AG20443 (cell line): ENCODE data around the gene MYH16.
"Not testable (repeated sequence)": the region's sequence is repeated elsewhere in the genome, so short reads cannot be mapped to it uniquely, and the experiment has no call there.

Experiments used
- DNase-seq: peaks from one replicate; pipeline ENCODE4 v3.0.0; 2012; ENCODE audit warnings: low spot score, mixed read lengths

The MYH16 gene

DNA sequence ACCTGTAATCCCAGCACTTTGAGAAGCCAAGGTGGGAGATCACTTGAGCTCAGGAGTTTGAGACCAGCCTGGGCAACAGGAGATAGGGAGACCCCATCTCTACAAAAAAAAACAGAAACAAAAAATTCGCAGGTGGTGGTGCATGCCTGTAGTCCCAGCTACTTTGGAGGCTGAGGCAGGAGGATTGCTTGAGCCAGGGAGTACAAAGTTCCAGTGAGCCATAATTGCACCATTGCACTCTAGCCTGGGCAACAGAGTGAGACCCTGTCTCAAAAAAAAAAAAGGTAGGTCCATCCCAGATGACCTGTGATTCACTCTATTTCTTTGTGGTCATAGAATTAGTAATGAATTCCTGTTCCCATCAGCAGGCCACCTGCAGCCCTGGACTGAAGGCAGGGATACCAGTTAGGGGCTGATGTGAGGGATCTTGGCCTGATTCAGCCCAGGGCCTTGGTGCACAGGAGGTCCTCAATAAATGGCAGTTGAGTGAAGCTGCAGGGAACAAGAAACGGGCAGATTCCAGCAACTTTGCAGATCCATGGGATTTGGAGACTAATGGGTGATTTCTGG, at the start of gene MYH16:
Gene MYH16, plus strand, starts transcription at position 364 of the 570 bp plus-strand sequence.
- no peak for DNase-seq

GRCh38 chr7:99224263-99224898, 48.3 kb upstream of the MYH16 start:
- peak; percentile 33 for DNase-seq

- no peak for DNase-seq
Observed at GRCh38 chr7:99224899-99225265, 47.8 kb upstream of the MYH16 start.

- no peak for DNase-seq
Observed at GRCh38 chr7:99229234-99229633, 43.4 kb upstream of the MYH16 start.

GRCh38 chr7:99232082-99232770, 40.4 kb upstream of the MYH16 start:
- no peak for DNase-seq

DNA sequence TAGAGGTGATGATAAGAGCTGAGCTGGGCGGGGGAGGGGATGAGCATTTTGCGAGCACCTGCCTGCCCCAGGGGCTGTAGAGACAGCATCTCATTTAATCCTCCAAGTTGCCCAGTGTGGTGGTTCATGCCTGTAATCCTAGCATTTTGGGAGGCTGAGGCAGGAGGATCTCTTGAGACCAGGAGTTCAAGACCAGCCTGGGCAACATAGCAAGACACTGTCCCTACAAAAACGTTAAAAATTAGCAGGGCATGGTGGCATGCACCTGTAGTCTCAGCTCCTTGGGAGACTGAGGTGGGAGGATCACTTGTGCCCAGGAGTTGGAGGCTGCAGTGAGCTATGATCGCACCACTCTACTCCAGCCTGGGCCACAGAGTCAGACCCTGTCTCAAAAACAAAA, 39.7 kb upstream of the MYH16 start:
- DNase-seq: not testable (repeated sequence)

DNA sequence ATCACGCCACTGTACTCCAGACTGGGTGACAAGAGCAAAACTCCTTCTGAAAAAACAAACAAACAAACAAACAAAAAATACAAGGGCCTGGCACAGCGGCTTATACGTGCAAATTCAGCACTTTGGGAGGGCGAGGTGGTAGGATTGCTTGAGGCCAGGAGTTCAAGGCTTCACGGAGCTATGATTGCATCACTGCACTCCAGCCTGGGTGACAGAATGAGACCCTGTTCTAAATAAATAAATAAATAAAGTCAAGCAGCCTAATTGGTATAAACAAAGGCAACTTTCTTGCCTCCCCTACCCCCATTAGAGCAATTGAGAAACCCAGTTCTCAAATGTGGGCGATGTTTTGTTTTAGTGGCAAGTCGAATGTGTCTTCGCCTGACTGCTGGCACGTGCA, 38.5 kb upstream of the MYH16 start:
- no peak for DNase-seq

DNA sequence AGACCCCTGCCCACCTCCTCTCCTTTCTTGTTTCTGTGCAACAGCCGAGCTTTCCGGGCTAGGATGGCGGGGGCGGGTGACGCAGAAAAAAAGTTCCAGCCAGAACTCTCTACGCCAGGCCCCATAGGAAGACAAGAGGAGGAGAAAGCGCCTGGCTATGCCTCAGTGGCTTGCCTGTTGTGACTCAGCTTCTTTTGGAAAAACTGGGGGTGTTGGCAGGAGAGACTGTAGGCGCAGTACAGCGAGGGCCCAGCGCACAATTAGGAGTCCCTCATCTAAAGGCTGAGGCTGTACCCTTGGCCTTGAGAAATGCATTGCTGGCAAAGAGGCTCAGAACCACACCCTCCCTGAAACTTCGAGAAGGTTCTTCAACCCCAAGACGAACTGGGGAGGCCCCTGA, 36.7 kb upstream of the MYH16 start:
- no peak for DNase-seq

- not testable (repeated sequence) for DNase-seq
Observed at GRCh38 chr7:99237876-99238275, 34.8 kb upstream of the MYH16 start.

GRCh38 chr7:99238558-99239341, 33.9 kb upstream of the MYH16 start:
- DNase-seq: no peak

- DNase-seq: no peak
Observed at GRCh38 chr7:99242682-99243081, 30.0 kb upstream of the MYH16 start.

- no peak for DNase-seq
Observed at GRCh38 chr7:99243751-99244337, 28.8 kb upstream of the MYH16 start.

- peak; percentile 79 for DNase-seq
Observed at GRCh38 chr7:99244939-99245338, 27.7 kb upstream of the MYH16 start.

DNA sequence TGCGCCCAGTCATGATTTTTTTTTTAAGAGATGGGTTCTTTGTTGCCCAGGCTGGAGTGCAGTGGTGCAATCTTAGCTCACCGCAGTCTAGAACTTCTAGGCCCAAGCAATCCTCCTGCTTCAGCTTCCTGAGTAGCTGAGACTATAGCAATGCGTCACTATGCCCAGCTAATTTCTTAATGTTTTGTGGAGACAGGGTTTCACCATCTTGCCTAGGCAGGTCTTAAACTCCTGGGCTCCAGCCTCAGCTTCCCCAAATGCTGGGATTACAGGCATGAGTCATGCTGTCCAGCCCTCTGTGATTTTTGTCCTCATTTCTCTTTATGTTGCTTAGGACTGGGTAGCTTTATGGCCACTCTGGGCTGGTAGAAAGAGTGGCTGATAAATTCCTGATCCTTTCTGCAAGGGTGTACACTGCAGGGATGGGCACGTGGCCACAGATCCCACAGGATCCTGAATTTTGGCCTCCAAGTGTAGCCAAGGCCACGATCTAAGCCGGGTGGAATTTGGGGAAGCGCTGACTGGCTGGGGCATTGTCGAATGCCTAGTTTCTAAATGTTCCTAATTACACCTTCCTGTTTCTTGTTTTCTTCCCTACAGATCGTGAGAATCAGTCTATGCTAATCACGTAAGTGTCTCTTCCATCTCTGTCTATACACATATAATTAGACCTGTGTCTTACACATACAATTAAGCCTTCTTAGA, 24.1 kb upstream of the MYH16 start:
- DNase-seq: no peak

DNA sequence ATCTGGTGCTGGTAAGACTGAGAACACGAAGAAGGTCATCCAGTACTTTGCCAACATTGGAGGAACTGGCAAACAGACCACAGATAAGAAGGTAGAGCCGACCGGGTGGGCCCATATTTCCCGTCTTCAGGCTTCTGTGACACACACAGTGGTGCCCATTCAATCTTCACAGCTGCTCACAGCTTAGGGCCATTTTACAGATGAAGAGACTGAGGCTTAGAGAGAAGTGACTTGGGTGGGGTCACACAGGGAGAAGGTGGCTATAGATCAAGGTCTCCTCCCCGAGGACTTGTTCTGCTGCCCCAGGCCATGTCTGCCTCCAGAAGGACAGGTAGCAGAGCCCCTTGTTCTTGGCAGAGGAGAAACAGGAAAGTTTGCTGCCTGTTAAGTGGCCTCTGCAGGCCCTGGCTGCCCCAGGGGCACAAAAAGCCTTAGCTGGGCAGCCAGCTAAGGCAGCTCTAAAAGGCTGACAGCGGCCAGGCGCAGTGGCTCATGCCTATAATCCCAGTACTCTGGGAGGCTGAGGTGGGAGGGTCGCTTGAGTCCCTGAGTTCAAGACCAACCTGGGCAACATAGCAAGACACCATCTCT, 22.6 kb upstream of the MYH16 start:
- no peak for DNase-seq

GRCh38 chr7:99252166-99252895, 20.3 kb upstream of the MYH16 start:
- DNase-seq: no peak

DNA sequence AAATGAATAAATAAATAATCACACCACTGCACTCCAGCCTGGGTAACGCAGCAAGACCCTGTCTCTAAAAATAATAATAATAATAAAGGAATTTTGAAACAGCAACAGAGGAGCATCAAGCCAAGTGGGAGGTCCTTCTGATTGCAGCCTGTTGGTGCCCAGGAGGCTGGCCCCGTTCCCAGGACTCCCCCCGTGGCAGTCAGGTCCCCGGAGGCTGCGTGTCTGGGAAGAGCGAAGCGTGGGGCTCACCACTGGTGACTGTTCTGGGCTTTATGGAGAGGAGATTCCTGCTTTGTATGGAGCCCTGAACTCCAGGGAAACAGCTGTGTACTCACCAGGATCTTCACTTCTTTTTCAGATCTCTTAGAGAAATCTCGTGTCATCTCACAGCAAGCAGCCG, 19.3 kb upstream of the MYH16 start:
- DNase-seq: no peak

GRCh38 chr7:99254390-99254789, 18.2 kb upstream of the MYH16 start:
- DNase-seq: no peak

DNA sequence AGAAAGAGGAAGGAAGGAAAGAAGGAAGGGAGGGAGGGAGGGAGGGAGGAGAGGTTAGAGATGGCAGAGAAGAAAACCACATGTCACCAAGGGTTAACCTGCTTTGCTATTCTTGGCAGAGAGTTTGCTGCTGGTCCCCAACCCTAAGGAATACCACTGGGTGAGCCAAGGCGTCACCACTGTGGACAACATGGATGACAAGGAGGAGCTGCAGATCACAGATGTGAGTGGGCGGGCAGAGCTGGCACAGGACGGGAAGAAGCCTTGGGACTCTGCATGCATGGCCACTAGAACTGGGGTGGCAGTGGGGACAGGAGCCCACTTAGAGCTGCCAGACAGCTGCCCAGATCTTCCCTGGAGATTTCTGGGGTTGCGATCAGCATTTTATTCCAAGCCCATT, 17.2 kb upstream of the MYH16 start:
- no peak for DNase-seq

- DNase-seq: no peak
Observed at GRCh38 chr7:99257065-99257464, 15.6 kb upstream of the MYH16 start.

- no peak for DNase-seq
Observed at GRCh38 chr7:99257675-99258074, 15.0 kb upstream of the MYH16 start.
